Gastroesophageal sphincter (tissue), 4 donors: ENCODE data around the gene CTSO. TPM values are rescaled to one million over a fixed set of nuclear protein-coding genes. Genes with fewer than 3 reads are reported as not detected.

Experiments
- ATAC-seq: fragments of 150-250 bp; one replicate; pipeline ENCODE4 v1.9.1; 2016; ENCODE audit warnings: mild to moderate bottlenecking, moderate library complexity
- H3K27ac ChIP-seq, 4 donors: fragments of 200-600 bp; sonication (generic) in 3 of 4; 1 replicate in 3 of 4; 2 replicates in 1 of 4; pipeline ENCODE4 v1.5.1; 2016 to 2019
- H3K27me3 ChIP-seq: fragments of 200-600 bp; sonication (generic); one replicate; pipeline ENCODE4 v1.5.1; 2019
- H3K36me3 ChIP-seq, 2 donors: fragments of 200-600 bp; sonication (generic); one replicate each; pipeline ENCODE4 v1.5.1; 2019; ENCODE audit warnings: control low read depth in 1 of 2
- H3K4me1 ChIP-seq, 3 donors: fragments of 200-600 bp; sonication (generic); 1 replicate in 2 of 3; 2 replicates in 1 of 3; pipeline ENCODE4 v1.5.1; 2016 to 2019; ENCODE audit warnings: control low read depth in 2 of 3
- H3K4me3 ChIP-seq, 2 donors: fragments of 200-600 bp; sonication (generic); one replicate each; pipeline ENCODE4 v1.5.1; 2019; ENCODE audit warnings: mild to moderate bottlenecking in 1 of 2, moderate library complexity in 1 of 2
- H3K9me3 ChIP-seq, 3 donors: fragments of 200-600 bp; sonication (generic); one replicate each; pipeline ENCODE4 v1.5.1; 2017 to 2019; ENCODE audit warnings: control low read depth in 2 of 3
- EP300 ChIP-seq: sonication (generic); formaldehyde crosslinking; IDR thresholded peaks from one replicate; pipeline ENCODE4 v1.6.1; 2017; ENCODE audit warnings: antibody characterized with exemption, mild to moderate bottlenecking
- POLR2A ChIP-seq, 2 donors: fragments of 450-650 bp; IDR thresholded peaks; one replicate each; pipeline ENCODE4 v1.6.1; 2017; ENCODE audit warnings: antibody characterized with exemption in 2 of 2, mild to moderate bottlenecking in 2 of 2, moderate library complexity in 1 of 2
- POLR2AphosphoS5 ChIP-seq: sonication (generic); formaldehyde crosslinking; IDR thresholded peaks from one replicate; pipeline ENCODE4 v1.6.1; 2017; ENCODE audit warnings: antibody characterized with exemption
- WGBS, 2 donors: methylation state at CpG; one replicate each; pipeline ENCODE4 v1.1.5; 2018; ENCODE audit warnings: low coverage in 1 of 2; 5-methylcytosine and 5-hydroxymethylcytosine counted together
- total RNA-seq, 4 donors: library from RNA; depleted of rRNA; stranded (reverse); fragments of >200 nt; gene quantifications; one replicate each; pipeline ENCODE4 v1.1.0, GENCODE V29; 2016
- TF ChIP-seq, protein P1 (sequence below), 4 experiments: fragments of 200-600 bp in 2 of 4; fragments of 450-650 bp in 2 of 4; sonication (generic) in 1 of 4; IDR thresholded peaks; one replicate each; pipeline ENCODE4 v1.5.1; 2017 to 2019; ENCODE audit warnings: antibody characterized with exemption in 4 of 4, mild to moderate bottlenecking in 2 of 4, moderate library complexity in 2 of 4

Gene CTSO
- total RNA-seq, 4 donors from 2014 or later = 16.6 to 36.8 (median 29.4) TPM

DNA sequence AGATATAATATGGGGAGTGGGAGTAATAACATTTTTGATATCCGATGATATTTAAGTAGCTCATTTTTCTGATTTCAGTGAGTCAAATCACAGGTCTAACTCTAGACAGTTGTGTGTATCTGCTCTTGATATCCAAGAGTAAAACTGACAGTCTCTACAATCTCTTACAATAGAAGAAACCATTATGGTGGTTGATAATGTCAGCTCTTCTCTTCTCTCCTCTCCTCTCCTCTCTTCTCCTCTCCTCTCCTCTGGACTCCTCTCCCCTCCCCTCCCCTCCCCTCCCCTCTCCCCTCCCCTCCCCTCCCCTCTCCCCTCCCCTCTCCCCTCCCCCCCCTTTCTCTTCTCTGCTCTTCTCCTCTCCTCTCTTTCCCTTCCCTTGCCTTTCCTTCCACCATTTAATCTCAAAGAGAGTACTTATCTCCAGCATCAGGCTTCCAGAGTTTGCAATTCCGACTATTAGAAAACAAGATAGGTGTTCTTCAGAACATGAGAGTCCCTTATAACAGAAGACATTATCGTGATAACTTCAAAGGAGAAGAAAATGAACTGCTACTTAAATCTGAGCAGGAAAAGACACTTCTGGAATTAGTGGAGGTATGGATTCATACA, 43.9 kb downstream of the CTSO start:
- no peak overlapping the region for H3K4me3 ChIP-seq
- no peaks in the 10 kb centered on the region for H3K27me3 ChIP-seq
- WGBS, 2 donors = 85 to 89% methylated on average over 2 to 3 of the region's 3 CpGs
- H3K36me3 ChIP-seq = no peaks in the 10 kb centered on the region
- no peak for ATAC-seq
- no peak overlapping the region for H3K27ac ChIP-seq
- H3K4me1 ChIP-seq = no peaks in the 10 kb centered on the region
- TF ChIP-seq POLR2AphosphoS5 (no peak), POLR2A (IDR thresholded peaks at IDR 0.05) (no peak), EP300 (no peak)
- TF ChIP-seq, protein P1, sequence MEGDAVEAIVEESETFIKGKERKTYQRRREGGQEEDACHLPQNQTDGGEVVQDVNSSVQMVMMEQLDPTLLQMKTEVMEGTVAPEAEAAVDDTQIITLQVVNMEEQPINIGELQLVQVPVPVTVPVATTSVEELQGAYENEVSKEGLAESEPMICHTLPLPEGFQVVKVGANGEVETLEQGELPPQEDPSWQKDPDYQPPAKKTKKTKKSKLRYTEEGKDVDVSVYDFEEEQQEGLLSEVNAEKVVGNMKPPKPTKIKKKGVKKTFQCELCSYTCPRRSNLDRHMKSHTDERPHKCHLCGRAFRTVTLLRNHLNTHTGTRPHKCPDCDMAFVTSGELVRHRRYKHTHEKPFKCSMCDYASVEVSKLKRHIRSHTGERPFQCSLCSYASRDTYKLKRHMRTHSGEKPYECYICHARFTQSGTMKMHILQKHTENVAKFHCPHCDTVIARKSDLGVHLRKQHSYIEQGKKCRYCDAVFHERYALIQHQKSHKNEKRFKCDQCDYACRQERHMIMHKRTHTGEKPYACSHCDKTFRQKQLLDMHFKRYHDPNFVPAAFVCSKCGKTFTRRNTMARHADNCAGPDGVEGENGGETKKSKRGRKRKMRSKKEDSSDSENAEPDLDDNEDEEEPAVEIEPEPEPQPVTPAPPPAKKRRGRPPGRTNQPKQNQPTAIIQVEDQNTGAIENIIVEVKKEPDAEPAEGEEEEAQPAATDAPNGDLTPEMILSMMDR (IDR thresholded peaks at IDR 0.05) = no peak
- H3K9me3 ChIP-seq = no peaks in the 10 kb centered on the region

GRCh38 chr4:155908187-155909139, 45.2 kb downstream of the CTSO start:
- Histone ChIP-seq H3K36me3 (no peaks in the 10 kb centered on the region), H3K9me3 (no peaks in the 10 kb centered on the region), H3K27ac (no peak overlapping the region), H3K4me3 (no peak overlapping the region), H3K4me1 (no peaks in the 10 kb centered on the region), H3K27me3 (no peaks in the 10 kb centered on the region)
- 83 to 89% methylated on average over 1 to 4 of the region's 4 CpGs for WGBS, 2 donors
- TF ChIP-seq, protein P1 (IDR thresholded peaks at IDR 0.05) = no peak
- TF ChIP-seq EP300 = no peak
- no peak for TF ChIP-seq POLR2A (IDR thresholded peaks at IDR 0.05)
- no peak for TF ChIP-seq POLR2AphosphoS5
- ATAC-seq = no peak

DNA sequence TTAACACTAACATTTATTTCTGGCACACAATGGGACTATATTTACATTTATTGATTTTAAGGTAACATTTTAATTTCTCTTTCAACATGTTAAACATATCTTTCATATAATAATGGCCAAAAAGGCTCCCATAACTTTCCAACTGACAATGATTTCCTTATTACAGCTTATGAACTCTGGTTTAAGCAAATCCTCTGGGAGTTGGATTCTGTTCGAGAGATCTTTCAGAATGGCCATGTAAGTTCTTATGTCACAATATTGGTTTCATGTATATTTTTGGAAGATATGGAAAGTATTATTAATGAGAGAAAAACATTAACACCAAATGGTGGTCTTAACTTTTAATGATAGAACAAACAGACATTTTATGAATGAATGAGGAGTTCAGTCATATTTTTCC, 46.1 kb downstream of the CTSO start:
- TF ChIP-seq EP300 = no peak
- TF ChIP-seq POLR2AphosphoS5 = no peak
- TF ChIP-seq, protein P1 (IDR thresholded peaks at IDR 0.05) = no peak
- no peak for TF ChIP-seq POLR2A (IDR thresholded peaks at IDR 0.05)
- Histone ChIP-seq H3K9me3 (no peaks in the 10 kb centered on the region), H3K4me1 (no peaks in the 10 kb centered on the region), H3K4me3 (no peak overlapping the region), H3K36me3 (no peaks in the 10 kb centered on the region), H3K27ac (no peak overlapping the region), H3K27me3 (no peaks in the 10 kb centered on the region)
- 55 to 67% methylated on average over 1 of the region's 1 CpG for WGBS, 2 donors
- ATAC-seq = no peak

DNA sequence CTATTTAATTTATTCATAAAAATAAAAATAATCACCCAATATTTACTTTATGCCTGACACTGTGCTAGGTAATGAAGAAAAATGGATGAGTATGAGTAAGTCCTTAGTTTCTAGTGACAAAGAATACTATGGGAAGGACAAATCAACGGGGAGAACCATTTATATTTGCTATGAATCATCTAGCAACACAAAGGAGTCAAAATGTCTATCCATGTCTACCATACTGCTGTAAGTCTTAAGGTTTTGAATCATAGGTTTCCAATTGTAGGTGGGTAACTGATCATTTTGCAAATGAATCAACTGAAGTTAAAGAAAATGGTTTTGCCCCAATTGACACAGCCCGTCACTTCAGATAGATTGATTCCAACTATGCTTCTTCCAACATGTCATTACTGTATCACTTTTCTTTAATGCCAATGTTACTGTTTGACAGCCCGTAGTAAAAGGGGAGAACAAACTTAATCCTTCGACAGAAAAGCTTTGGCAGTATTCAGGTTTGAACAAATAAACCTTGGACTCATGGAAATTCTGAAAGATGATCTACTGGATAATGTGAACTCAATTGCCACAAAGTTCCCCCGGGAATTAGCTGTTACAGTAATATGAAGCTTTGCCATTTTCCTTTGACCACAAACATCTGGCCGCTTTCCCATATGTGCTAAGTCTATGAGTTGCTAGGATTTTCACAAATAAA, 47.0 kb downstream of the CTSO start:
- no peak overlapping the region for H3K4me3 ChIP-seq
- TF ChIP-seq, protein P1 (IDR thresholded peaks at IDR 0.05) = no peak
- TF ChIP-seq EP300 = no peak
- no peak for TF ChIP-seq POLR2AphosphoS5
- TF ChIP-seq POLR2A (IDR thresholded peaks at IDR 0.05) = no peak
- no peaks in the 10 kb centered on the region for H3K4me1 ChIP-seq
- no peak for ATAC-seq
- H3K36me3 ChIP-seq = no peaks in the 10 kb centered on the region
- H3K9me3 ChIP-seq = no peaks in the 10 kb centered on the region
- WGBS, 2 donors = 66 to 79% methylated on average over 5 to 6 of the region's 6 CpGs
- H3K27ac ChIP-seq = no peak overlapping the region
- H3K27me3 ChIP-seq = no peaks in the 10 kb centered on the region
